Endothelial cell of umbilical vein (primary cell): ENCODE measurements around the gene MB. TPM values are rescaled to one million over a fixed set of nuclear protein-coding genes. Genes with fewer than 3 reads are reported as not detected.

Source experiments
- BruUV-seq: library from RNA; stranded (reverse); fragments of 400-500 nt; replicated peaks from 2 replicates; lab custom pipeline; 2021; lab: Mats Ljungman, UMichigan
- CTCF ChIA-PET: fragments of 300-600, 350-600 bp; sonication (Branson Sonifier 250); formaldehyde crosslinking; loops from one replicate; lab custom pipeline; 2021; ENCODE audit warnings: antibody characterized with exemption, inconsistent platforms; lab: Charles Lee
- POLR2A ChIA-PET: fragments of 300-600, 350-600 bp; sonication (Branson Sonifier 250); formaldehyde crosslinking; loops from one replicate; lab custom pipeline; 2021; ENCODE audit warnings: antibody characterized with exemption, inconsistent platforms; lab: Charles Lee
- DNase-seq: peaks from one replicate; pipeline ENCODE4 v3.0.0-alpha.2; 2011; ENCODE audit warnings: low read depth, low spot score
- FAIRE-seq: peaks from 2 replicates; lab custom pipeline; 2011; peaks lifted over from hg19 to GRCh38; lab: Jason Lieb, UNC
- H2AFZ ChIP-seq: 2 replicates; pipeline ENCODE4 v1.6.0; 2012; ENCODE audit warnings: low read depth, low read length, control low read depth, inconsistent platforms
- H3K27ac ChIP-seq: 2 replicates; pipeline ENCODE4 v1.5.1; 2011; ENCODE audit warnings: low read depth, mild to moderate bottlenecking, control low read depth, low read length, moderate library complexity; ENCODE audit not compliant: insufficient read depth
- H3K27me3 ChIP-seq, 2 experiments: 2 replicates each; pipeline versions ENCODE4 v1.6.0 to v1.6.1; 2011; ENCODE audit warnings: low read length in 2 of 2, mixed read lengths in 1 of 2; ENCODE audit not compliant: control insufficient read depth in 2 of 2, insufficient read depth in 2 of 2
- H3K36me3 ChIP-seq, 2 experiments: 2 replicates in 1 of 2; 3 replicates in 1 of 2; pipeline ENCODE4 v1.5.1; 2011; ENCODE audit warnings: low read length in 2 of 2, mild to moderate bottlenecking in 1 of 2, moderate library complexity in 1 of 2; ENCODE audit not compliant: control insufficient read depth in 2 of 2, insufficient read depth in 2 of 2; ENCODE audit errors: extremely low read depth in 1 of 2
- H3K4me1 ChIP-seq: 3 replicates; pipeline ENCODE4 v1.5.1; 2011; ENCODE audit warnings: mild to moderate bottlenecking, low read length; ENCODE audit not compliant: control insufficient read depth, insufficient read depth; ENCODE audit errors: extremely low read depth
- H3K4me2 ChIP-seq: 2 replicates; pipeline ENCODE4 v1.6.1; 2011; ENCODE audit warnings: low read length, control low read depth, mixed read lengths; ENCODE audit not compliant: insufficient read depth
- H3K4me3 ChIP-seq, 3 experiments: fragments of 200-600 bp in 1 of 3; sonication (generic), shearing (Covaris generic) in 1 of 3; replicated peaks in 1 of 3; 2 replicates each; pipeline ENCODE4 v1.5.1; 2011 to 2016; ENCODE audit warnings: control low read depth in 3 of 3, low read length in 3 of 3, mild to moderate bottlenecking in 2 of 3, inconsistent platforms in 1 of 3, low read depth in 1 of 3, moderate library complexity in 1 of 3; ENCODE audit not compliant: insufficient read depth in 1 of 3
- H3K79me2 ChIP-seq: 2 replicates; pipeline ENCODE4 v1.6.0; 2012; ENCODE audit warnings: low read length, inconsistent platforms; ENCODE audit not compliant: control insufficient read depth, insufficient read depth
- H3K9ac ChIP-seq: replicated peaks from 2 replicates; pipeline ENCODE3; 2011; ENCODE audit warnings: low read length, control low read depth; ENCODE audit not compliant: insufficient read depth; ENCODE audit errors: extremely low read depth
- H3K9me1 ChIP-seq: replicated peaks from 3 replicates; pipeline ENCODE4 v1.6.0; 2011; ENCODE audit warnings: mild to moderate bottlenecking, low read length; ENCODE audit not compliant: control insufficient read depth, insufficient read depth; ENCODE audit errors: extremely low read depth
- H3K9me3 ChIP-seq: replicated peaks from 2 replicates; pipeline ENCODE4 v1.5.1; 2012; ENCODE audit warnings: low read length, inconsistent platforms; ENCODE audit not compliant: control insufficient read depth, insufficient read depth
- H4K20me1 ChIP-seq: replicated peaks from 2 replicates; pipeline ENCODE3; 2011; ENCODE audit warnings: mild to moderate bottlenecking, low read length; ENCODE audit not compliant: control insufficient read depth, insufficient read depth; ENCODE audit errors: extremely low read depth
- CTCF ChIP-seq, 2 donors: IDR thresholded peaks; 1 replicate in 1 of 2; 2 replicates in 1 of 2; pipeline ENCODE4 v1.5.1; 2011; ENCODE audit warnings: low read length in 2 of 2, mild to moderate bottlenecking in 2 of 2, moderate library complexity in 2 of 2, control low read depth in 1 of 2, inconsistent platforms in 1 of 2, low read depth in 1 of 2; ENCODE audit not compliant: insufficient read depth in 1 of 2; ENCODE audit errors: extremely low read depth in 1 of 2
- EZH2 ChIP-seq: IDR thresholded peaks from 2 replicates; pipeline ENCODE4 v1.6.1; 2012; ENCODE audit warnings: borderline replicate concordance, low read depth, mild to moderate bottlenecking, moderate library complexity, low read length, inconsistent platforms; ENCODE audit not compliant: severe bottlenecking
- FOS ChIP-seq: IDR thresholded peaks from 2 replicates; pipeline ENCODE4 v1.6.1; 2011; ENCODE audit warnings: mild to moderate bottlenecking, low read length, moderate library complexity, borderline replicate concordance; ENCODE audit not compliant: insufficient read depth
- GATA2 ChIP-seq: IDR thresholded peaks from 2 replicates; pipeline ENCODE4 v1.7.0; 2011; ENCODE audit warnings: low read depth, mild to moderate bottlenecking, moderate library complexity, mixed read lengths, low read length; ENCODE audit not compliant: insufficient read length, insufficient read depth
- JUN ChIP-seq: IDR thresholded peaks from 2 replicates; pipeline ENCODE4 v1.6.1; 2011; ENCODE audit warnings: borderline replicate concordance, low read depth; ENCODE audit not compliant: insufficient read length, insufficient read depth
- MAX ChIP-seq: IDR thresholded peaks from 2 replicates; pipeline ENCODE4 v1.6.1; 2011; ENCODE audit not compliant: insufficient read depth, insufficient read length
- MYC ChIP-seq: IDR thresholded peaks from one replicate; pipeline ENCODE4 v1.6.1; 2011; ENCODE audit warnings: mild to moderate bottlenecking, low read depth, low read length
- POLR2A ChIP-seq: IDR thresholded peaks from 2 replicates; pipeline ENCODE4 v1.6.1; 2012; ENCODE audit warnings: low read depth, mild to moderate bottlenecking, control low read depth, low read length
- POLR2AphosphoS5 ChIP-seq: IDR thresholded peaks from 2 replicates; pipeline ENCODE4 v1.6.1; 2012; ENCODE audit warnings: low read depth, mild to moderate bottlenecking, control low read depth, low read length, moderate library complexity; ENCODE audit not compliant: insufficient read depth
- dilution Hi-C: fragments of 300-500 bp; cut with MboI; formaldehyde crosslinking; loops from one replicate; pipeline ENCODE4 v1.15.0; 2019; ENCODE audit warnings: low sequenced_read_pairs; ENCODE audit not compliant: extremely low pct_ligation_motif_present
- intact Hi-C: fragments of 100-400 bp; cut with micrococcal nuclease; formaldehyde crosslinking; loops from one replicate; pipeline ENCODE4 v1.10.0; 2022
- polyA plus RNA-seq, 4 experiments: library from polyadenylated mRNA; depleted of rRNA in 3 of 4; stranded (reverse) in 3 of 4; unstranded in 1 of 4; fragments of >200 nt; gene quantifications; 2 replicates each; pipeline versions ENCODE4 v1.2.1 to v1.2.3, GENCODE V29; 2011 to 2012; ENCODE audit warnings: missing spikeins in 1 of 4
- total RNA-seq: library from RNA; stranded (reverse); gene quantifications from 2 replicates; pipeline ENCODE4 v1.2.3, GENCODE V29; 2021

Gene MB
- total and polyA plus RNA-seq, 2 donors (not counting 3 experiments of a cell fraction or from before 2014, with no cell fraction given) = not detected

- Histone ChIP-seq H3K4me1 (peaks cover 8% of the 10 kb centered on the region), H3K4me2 (no peak overlapping the region), H3K9me1 (no peaks in the 10 kb centered on the region), H3K36me3 (no peaks in the 10 kb centered on the region), H2AFZ (no peak overlapping the region), H4K20me1 (no peaks in the 10 kb centered on the region), H3K27me3 (no peaks in the 10 kb centered on the region), H3K79me2 (no peaks in the 10 kb centered on the region), H3K27ac (no peak overlapping the region), H3K4me3 (no peak overlapping the region), H3K9ac (no peak overlapping the region), H3K9me3 (no peaks in the 10 kb centered on the region)
- dilution Hi-C loops (no loop called here), intact Hi-C loops (no loop called here)
- no peak for DNase-seq
- TF ChIP-seq CTCF (IDR thresholded peaks at IDR 0.05; ENCODE audit: extremely low read depth in 1 of 2, insufficient read depth in 1 of 2, low read depth in 1 of 2, low read length in 2 of 2) (no peak), EZH2 (no peak), MAX (no peak), JUN (no peak), POLR2AphosphoS5 (no peak), FOS (no peak), GATA2 (no peak), POLR2A (no peak), MYC (no peak)
- no TSS peak for BruUV-seq
- FAIRE-seq = no peak
- ChIA-PET CTCF (interaction anchor here (0.8 to 2.7 kb wide), 6 partner anchors 17 to 493 kb away, joined by 3 to 17 read pairs (median 5); partner anchors contain the start of gene APOL6), POLR2A (no interaction called here)
Observed at GRCh38 chr22:35630891-35631290, 13.8 kb upstream of the MB start.
